ENCODE results near the gene NEO1.

NEO1 gene

DNA sequence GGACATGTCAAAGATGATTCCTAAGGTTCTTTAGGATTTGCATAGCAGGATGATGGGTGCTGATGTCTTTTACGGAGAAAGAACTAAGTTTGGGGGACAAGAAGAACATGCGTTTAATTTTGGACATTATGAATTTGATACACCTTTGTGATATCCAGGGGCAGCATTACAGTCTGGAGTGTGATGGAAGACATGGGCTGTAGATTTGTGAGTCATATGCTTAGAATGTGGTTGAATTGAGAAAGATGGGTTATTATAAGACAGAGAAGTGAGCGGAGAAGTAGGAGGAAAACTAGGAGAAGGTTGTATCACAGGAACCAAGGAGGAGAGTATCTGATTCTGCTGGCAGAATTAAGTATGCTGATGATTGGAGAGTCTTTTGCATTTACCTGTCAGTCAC lies 20.6 kb downstream of the NEO1 start:
- H3K4me3 ChIP-seq = no peak overlapping the region
- in situ Hi-C loops (cut with MboI; ENCODE audit: low sequenced_read_pairs) = no loop called here
- H3K27me3 ChIP-seq (ENCODE audit: low read depth) = no peaks in the 10 kb centered on the region
- no peak for DNase-seq (ENCODE audit: low spot score in 2 of 2)
- H3K9me3 ChIP-seq = no peaks in the 10 kb centered on the region
- no peaks in the 10 kb centered on the region for H3K4me1 ChIP-seq
- no peaks in the 10 kb centered on the region for H3K36me3 ChIP-seq (replicated peaks)

DNA sequence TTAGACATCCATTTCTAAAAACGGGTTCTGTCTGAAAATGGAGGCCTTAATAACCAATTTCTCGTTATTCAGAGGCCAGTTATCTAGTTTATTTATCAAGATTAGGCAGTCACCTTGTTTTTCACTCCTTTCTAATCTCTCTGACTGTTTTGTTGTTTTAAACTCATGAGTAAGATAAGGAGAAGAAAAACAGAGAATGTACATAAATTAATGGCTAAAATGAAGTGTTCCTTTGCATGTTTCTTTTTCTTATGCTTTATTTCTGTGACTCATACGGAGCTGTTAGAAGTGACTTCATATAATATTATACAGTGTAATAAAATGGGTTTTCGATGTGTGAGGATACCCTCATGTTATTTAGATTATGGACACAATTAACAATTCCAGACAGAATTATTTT lies 22.0 kb downstream of the NEO1 start:
- in situ Hi-C loops (cut with MboI; ENCODE audit: low sequenced_read_pairs) = no loop called here

GRCh38 chr15:73075160-73075859 lies 23.0 kb downstream of the NEO1 start:
- no peaks in the 10 kb centered on the region for H3K36me3 ChIP-seq (replicated peaks)
- in situ Hi-C loops (cut with MboI; ENCODE audit: low sequenced_read_pairs) = loop anchor here (5.0 kb wide), 1 partner anchor 278 kb away; no protein-coding TSS in a partner anchor
- no peaks in the 10 kb centered on the region; the same call in 1 of the 2 replicates for H3K4me1 ChIP-seq
- no peak for DNase-seq (ENCODE audit: low spot score in 2 of 2)
- no peaks in the 10 kb centered on the region for H3K27me3 ChIP-seq (ENCODE audit: low read depth)
- no peak overlapping the region for H3K4me3 ChIP-seq
- no peaks in the 10 kb centered on the region for H3K9me3 ChIP-seq

More for the DNA sequence above, 22.0 kb downstream of the NEO1 start:
- Histone ChIP-seq H3K27me3 (ENCODE audit: low read depth) (no peaks in the 10 kb centered on the region), H3K36me3 (replicated peaks) (no peaks in the 10 kb centered on the region), H3K4me1 (no peaks in the 10 kb centered on the region; the same call in 1 of the 2 replicates), H3K4me3 (no peak overlapping the region), H3K9me3 (no peaks in the 10 kb centered on the region)
- DNase-seq (ENCODE audit: low spot score in 2 of 2) = no peak

- Histone ChIP-seq H3K9me3 (no peaks in the 10 kb centered on the region), H3K27me3 (ENCODE audit: low read depth) (no peaks in the 10 kb centered on the region), H3K36me3 (replicated peaks) (no peaks in the 10 kb centered on the region), H3K4me3 (no peak overlapping the region), H3K4me1 (no peaks in the 10 kb centered on the region; the same call in 1 of the 2 replicates)
- DNase-seq (ENCODE audit: low spot score in 2 of 2) = no peak
- in situ Hi-C loops (cut with MboI; ENCODE audit: low sequenced_read_pairs) = loop anchor here (5.0 kb wide), 1 partner anchor 281 kb away; no protein-coding TSS in a partner anchor
These were observed 26.0 kb downstream of the NEO1 start for GRCh38 chr15:73078291-73078690.

DNA sequence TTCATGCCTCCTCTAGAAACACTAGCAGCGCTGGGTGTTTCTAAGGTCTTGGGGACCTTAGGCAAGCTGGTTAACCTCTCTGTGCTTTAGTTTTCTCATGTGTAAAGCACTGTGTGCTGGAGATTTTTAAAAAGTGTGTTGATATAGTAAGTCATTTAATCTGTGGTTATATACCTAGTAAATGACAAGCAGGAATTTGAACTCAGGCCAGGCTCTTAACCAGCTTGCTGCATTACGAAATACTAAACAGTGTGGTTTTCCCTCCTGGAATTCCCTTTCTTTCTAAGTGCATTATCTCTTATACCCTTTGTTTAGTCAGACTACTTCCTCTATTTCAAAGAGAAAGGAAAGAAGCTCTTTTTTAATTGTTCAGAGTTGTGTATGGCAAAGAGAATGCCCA lies 26.5 kb downstream of the NEO1 start:
- H3K9me3 ChIP-seq = no peaks in the 10 kb centered on the region
- no peaks in the 10 kb centered on the region for H3K27me3 ChIP-seq (ENCODE audit: low read depth)
- no peaks in the 10 kb centered on the region for H3K36me3 ChIP-seq (replicated peaks)
- no peak for DNase-seq (ENCODE audit: low spot score in 2 of 2)
- no peak overlapping the region for H3K4me3 ChIP-seq
- in situ Hi-C loops (cut with MboI; ENCODE audit: low sequenced_read_pairs) = loop anchor here (5.0 kb wide), 1 partner anchor 281 kb away; no protein-coding TSS in a partner anchor
- H3K4me1 ChIP-seq = no peaks in the 10 kb centered on the region; the same call in 1 of the 2 replicates

GRCh38 chr15:73079565-73079964 lies 27.3 kb downstream of the NEO1 start:
- no peaks in the 10 kb centered on the region for H3K27me3 ChIP-seq (ENCODE audit: low read depth)
- no peaks in the 10 kb centered on the region; the same call in 1 of the 2 replicates for H3K4me1 ChIP-seq
- in situ Hi-C loops (cut with MboI; ENCODE audit: low sequenced_read_pairs) = loop anchor here (5.0 kb wide), 1 partner anchor 282 kb away; no protein-coding TSS in a partner anchor
- no peaks in the 10 kb centered on the region for H3K9me3 ChIP-seq
- no peak for DNase-seq (ENCODE audit: low spot score in 2 of 2)
- H3K4me3 ChIP-seq = no peak overlapping the region
- no peaks in the 10 kb centered on the region for H3K36me3 ChIP-seq (replicated peaks)

GRCh38 chr15:73081321-73081958 lies 29.2 kb downstream of the NEO1 start:
- no peaks in the 10 kb centered on the region for H3K27me3 ChIP-seq (ENCODE audit: low read depth)
- DNase-seq (ENCODE audit: low spot score in 2 of 2) = peak; percentile 56 to 87

DNA sequence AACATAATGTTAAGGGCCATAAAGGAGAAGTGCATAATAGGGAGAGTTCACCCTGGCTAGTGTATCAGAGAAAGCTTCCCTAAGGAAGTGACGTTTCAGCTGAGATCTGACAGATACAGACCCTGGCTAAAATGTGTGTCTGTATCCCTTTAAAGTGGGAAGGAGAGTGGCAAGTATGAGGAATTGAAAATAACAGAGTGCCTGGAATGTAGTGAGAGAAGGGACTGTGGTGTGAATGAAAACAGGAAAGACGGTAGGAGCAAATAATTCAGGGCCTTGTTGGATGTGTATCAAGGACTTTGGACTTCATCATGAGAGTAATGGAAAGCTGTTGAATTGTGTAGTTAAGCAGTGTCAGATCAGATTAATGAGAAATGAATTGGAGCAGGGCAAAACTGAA lies 30.5 kb downstream of the NEO1 start:
- H3K9me3 ChIP-seq = no peaks in the 10 kb centered on the region
- no peak overlapping the region for H3K4me3 ChIP-seq
- DNase-seq (ENCODE audit: low spot score in 2 of 2) = no peak
- H3K36me3 ChIP-seq (replicated peaks) = no peaks in the 10 kb centered on the region
- no peaks in the 10 kb centered on the region for H3K27me3 ChIP-seq (ENCODE audit: low read depth)
- no peaks in the 10 kb centered on the region; the same call in 1 of the 2 replicates for H3K4me1 ChIP-seq
- in situ Hi-C loops (cut with MboI; ENCODE audit: low sequenced_read_pairs) = loop anchor here (10.0 kb wide), 1 partner anchor 1242 kb away; no protein-coding TSS in a partner anchor

More at GRCh38 chr15:73081321-73081958, 29.2 kb downstream of the NEO1 start:
- Histone ChIP-seq H3K4me1 (no peaks in the 10 kb centered on the region; the same call in 1 of the 2 replicates), H3K36me3 (replicated peaks) (no peaks in the 10 kb centered on the region), H3K4me3 (no peak overlapping the region), H3K9me3 (no peaks in the 10 kb centered on the region)
- in situ Hi-C loops (cut with MboI; ENCODE audit: low sequenced_read_pairs) = loop anchor here (10.0 kb wide), 1 partner anchor 1243 kb away; no protein-coding TSS in a partner anchor

DNA sequence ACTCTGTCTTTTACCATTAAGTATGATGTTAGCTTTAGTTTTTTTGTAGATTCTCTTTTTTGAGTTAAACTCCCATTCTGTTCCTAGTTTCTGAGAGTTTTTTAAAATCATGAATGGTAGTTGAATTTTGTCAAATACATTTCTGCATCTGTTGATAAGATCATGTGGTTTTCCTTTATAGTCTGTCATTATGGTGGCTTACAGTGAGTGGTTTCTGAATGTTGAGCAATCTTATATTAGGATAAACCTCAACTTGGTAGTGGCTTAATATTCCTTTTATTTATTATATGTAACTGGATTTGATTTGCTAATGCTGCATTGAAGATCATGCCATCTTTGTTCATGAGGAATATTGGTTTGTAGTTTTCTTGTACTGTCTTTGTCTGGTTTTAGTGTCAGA lies 34.8 kb downstream of the NEO1 start:
- Histone ChIP-seq H3K4me3 (no peak overlapping the region), H3K36me3 (replicated peaks) (no peaks in the 10 kb centered on the region), H3K9me3 (no peaks in the 10 kb centered on the region), H3K27me3 (ENCODE audit: low read depth) (no peaks in the 10 kb centered on the region), H3K4me1 (no peaks in the 10 kb centered on the region)
- in situ Hi-C loops (cut with MboI; ENCODE audit: low sequenced_read_pairs) = loop anchor here (10.0 kb wide), 1 partner anchor 1238 kb away; no protein-coding TSS in a partner anchor
- DNase-seq (ENCODE audit: low spot score in 2 of 2) = no peak

- in situ Hi-C loops (cut with MboI; ENCODE audit: low sequenced_read_pairs) = no loop called here
- Histone ChIP-seq H3K4me1 (no peaks in the 10 kb centered on the region), H3K4me3 (no peak overlapping the region), H3K36me3 (replicated peaks) (no peaks in the 10 kb centered on the region), H3K9me3 (no peaks in the 10 kb centered on the region), H3K27me3 (ENCODE audit: low read depth) (no peaks in the 10 kb centered on the region)
- DNase-seq (ENCODE audit: low spot score in 2 of 2) = no peak
These were observed 52.8 kb downstream of the NEO1 start for GRCh38 chr15:73105064-73105463.

DNA sequence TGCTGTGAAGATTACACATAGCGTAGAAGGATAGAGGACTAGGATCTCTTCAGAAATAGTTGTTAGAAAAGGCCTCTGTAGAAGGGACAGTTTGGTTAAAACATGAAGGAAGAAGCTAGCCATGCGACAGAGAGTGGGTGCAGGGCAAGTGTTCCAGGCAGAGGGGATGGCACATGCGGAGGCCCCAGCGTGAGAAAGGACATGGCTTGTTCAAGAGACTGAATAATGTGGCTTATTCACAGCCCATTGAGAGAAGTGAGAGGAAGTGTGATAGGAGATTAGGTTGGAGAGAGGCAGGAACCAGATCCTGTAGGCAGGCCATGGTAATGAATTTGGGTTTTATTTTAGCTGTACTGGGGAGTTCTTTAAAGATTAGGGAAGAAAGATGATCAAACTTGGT lies 56.4 kb downstream of the NEO1 start:
- DNase-seq (ENCODE audit: low spot score in 2 of 2) = no peak
- in situ Hi-C loops (cut with MboI; ENCODE audit: low sequenced_read_pairs) = no loop called here
- no peaks in the 10 kb centered on the region for H3K9me3 ChIP-seq

DNA sequence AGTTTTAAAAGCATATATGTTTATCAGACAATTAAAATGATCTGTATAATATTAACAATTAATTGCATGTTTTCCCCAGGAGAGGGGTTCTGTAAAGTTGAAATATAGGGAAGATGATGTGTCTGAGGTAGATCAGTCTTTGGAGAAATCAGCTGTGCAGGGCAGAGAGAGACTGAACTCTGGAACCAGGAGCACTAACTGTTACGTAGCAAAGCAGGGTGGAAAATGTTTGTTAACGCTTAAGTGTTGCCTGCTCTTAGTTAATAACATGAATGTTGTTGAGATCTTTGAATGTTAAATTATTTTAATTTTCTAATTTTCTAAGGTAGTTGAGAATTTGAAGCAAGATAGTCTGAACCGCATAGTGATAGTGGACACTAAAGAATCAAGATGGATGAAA lies 57.5 kb downstream of the NEO1 start:
- Histone ChIP-seq H3K4me1 (peaks cover 7% of the 10 kb centered on the region; the same call in 1 of the 2 replicates), H3K27me3 (ENCODE audit: low read depth) (no peaks in the 10 kb centered on the region), H3K9me3 (no peaks in the 10 kb centered on the region), H3K36me3 (replicated peaks) (no peaks in the 10 kb centered on the region), H3K4me3 (no peak overlapping the region)
- in situ Hi-C loops (cut with MboI; ENCODE audit: low sequenced_read_pairs) = no loop called here
- no peak for DNase-seq (ENCODE audit: low spot score in 2 of 2)

More for the DNA sequence above, 56.4 kb downstream of the NEO1 start:
- Histone ChIP-seq H3K4me1 (peaks cover 7% of the 10 kb centered on the region; the same call in 1 of the 2 replicates), H3K36me3 (replicated peaks) (no peaks in the 10 kb centered on the region), H3K27me3 (ENCODE audit: low read depth) (no peaks in the 10 kb centered on the region), H3K4me3 (no peak overlapping the region)

DNA sequence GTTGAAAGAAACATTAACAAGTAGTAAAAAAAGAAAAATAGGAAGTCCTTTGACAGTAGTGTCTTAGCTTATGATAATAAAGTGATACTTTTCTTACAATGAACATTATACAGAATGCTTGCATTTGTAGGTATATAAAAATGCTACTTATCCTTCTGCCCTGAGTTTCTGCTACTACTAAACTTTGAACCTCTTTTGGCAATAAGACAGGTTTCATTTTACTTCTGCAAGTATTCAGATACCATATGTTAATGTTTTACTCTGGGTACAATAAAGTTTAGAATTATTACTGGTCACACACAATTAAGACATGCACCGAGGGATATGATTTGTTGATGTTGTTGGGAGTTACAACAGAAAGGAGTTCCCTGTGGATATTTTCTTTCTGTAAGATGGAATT lies 57.9 kb downstream of the NEO1 start:
- no peak for DNase-seq (ENCODE audit: low spot score in 2 of 2)
- Histone ChIP-seq H3K4me1 (peaks cover 7% of the 10 kb centered on the region; the same call in 1 of the 2 replicates), H3K36me3 (replicated peaks) (no peaks in the 10 kb centered on the region), H3K27me3 (ENCODE audit: low read depth) (no peaks in the 10 kb centered on the region), H3K9me3 (no peaks in the 10 kb centered on the region), H3K4me3 (no peak overlapping the region)
- in situ Hi-C loops (cut with MboI; ENCODE audit: low sequenced_read_pairs) = no loop called here

DNA sequence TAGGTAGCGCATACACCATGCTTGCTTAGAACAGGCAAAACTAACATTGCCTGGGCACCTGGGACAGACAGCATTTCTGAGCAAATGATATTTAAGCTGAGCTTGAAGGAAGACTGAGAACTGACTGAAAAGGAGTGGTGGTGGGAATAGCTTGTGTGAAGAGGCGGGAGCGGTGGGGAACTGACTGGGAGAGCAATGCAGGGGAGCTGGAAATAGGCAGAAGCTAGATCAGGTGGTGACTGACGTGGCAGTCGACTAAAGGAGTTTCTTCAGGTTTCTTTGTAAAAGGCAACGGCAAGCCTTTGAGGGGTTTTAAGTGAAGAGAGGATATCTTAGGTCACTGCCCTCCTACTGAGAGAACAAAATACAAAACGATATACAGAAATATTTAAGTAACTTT lies 61.8 kb downstream of the NEO1 start:
- in situ Hi-C loops (cut with MboI; ENCODE audit: low sequenced_read_pairs) = no loop called here
- peaks cover 7% of the 10 kb centered on the region; the same call in 1 of the 2 replicates for H3K4me1 ChIP-seq
- no peaks in the 10 kb centered on the region for H3K27me3 ChIP-seq (ENCODE audit: low read depth)
- DNase-seq (ENCODE audit: low spot score in 2 of 2) = no peak
- no peak overlapping the region for H3K4me3 ChIP-seq
- H3K36me3 ChIP-seq (replicated peaks) = no peaks in the 10 kb centered on the region
- H3K9me3 ChIP-seq = no peaks in the 10 kb centered on the region

Data from HAP-1 (cell line).